ENCODE data around the gene PTPN14.
"Not testable (repeated sequence)": the region's sequence is repeated elsewhere in the genome, so short reads cannot be mapped to it uniquely, and the experiment has no call there.

Gene PTPN14

GRCh38 chr1:214593158-214593557 is 41.8 kb upstream of the PTPN14 start (continued):
- TF ChIP-seq ZBTB7A (tag by site-specific recombination; IDR thresholded peaks at IDR 0.05; ENCODE audit: low read depth) = no peak
- TF ChIP-seq ZNF558 (tag by site-specific recombination; IDR thresholded peaks at IDR 0.05) = no peak
- no peak for TF ChIP-seq REST (tag by site-specific recombination; IDR thresholded peaks at IDR 0.05)
- TF ChIP-seq ZBTB17 (tag by site-specific recombination; IDR thresholded peaks at IDR 0.05) = no peak

- H3K27ac ChIP-seq (ENCODE audit: extremely low read depth, low read depth, low read length); H3K4me3 ChIP-seq (ENCODE audit: low read depth, low read length); H3K4me1 ChIP-seq (ENCODE audit: control insufficient read depth, insufficient read depth, low read length); H3K36me3 ChIP-seq (ENCODE audit: control insufficient read depth in 2 of 2, insufficient read depth in 1 of 2, low read length in 2 of 2); H3K9me3 ChIP-seq (ENCODE audit: control insufficient read depth, insufficient read depth, low read depth, low read length): not testable (repeated sequence)
- POLR2A ChIA-PET = interaction anchor here (1.1 kb wide), 1 partner anchor 11 kb away, joined by 3 read pairs; the partner anchor contains the start of gene CENPF
- CTCF ChIA-PET = interaction anchor here (0.6 to 19.1 kb wide), 3 partner anchors 258 to 933 kb away, joined by 5 to 404 read pairs (median 7); no protein-coding TSS in a partner anchor
Observed at GRCh38 chr1:214591918-214592317, 40.5 kb upstream of the PTPN14 start.

- Histone ChIP-seq H3K27ac (ENCODE audit: extremely low read depth, low read depth, low read length) (no peak overlapping the region), H3K4me1 (ENCODE audit: control insufficient read depth, insufficient read depth, low read length) (no peaks in the 10 kb centered on the region), H3K4me3 (ENCODE audit: low read depth, low read length) (no peak overlapping the region), H3K9me3 (ENCODE audit: control insufficient read depth, insufficient read depth, low read depth, low read length) (no peaks in the 10 kb centered on the region), H3K36me3 (ENCODE audit: control insufficient read depth in 2 of 2, insufficient read depth in 1 of 2, low read length in 2 of 2) (no peaks in the 10 kb centered on the region)
- CTCF ChIA-PET = interaction anchor here (0.7 to 19.1 kb wide), 3 partner anchors 257 to 465 kb away, joined by 3 to 404 read pairs (median 10); no protein-coding TSS in a partner anchor
- POLR2A ChIA-PET = no interaction called here
- no peak for TF ChIP-seq ZNF544 (tag by site-specific recombination; IDR thresholded peaks at IDR 0.05)
- no peak for TF ChIP-seq SALL2 (tag by site-specific recombination; IDR thresholded peaks at IDR 0.05; ENCODE audit: borderline replicate concordance)
- no peak for TF ChIP-seq ZNF692 (tag by site-specific recombination; IDR thresholded peaks at IDR 0.05)
- TF ChIP-seq BCL6B (tag by site-specific recombination; IDR thresholded peaks at IDR 0.05) = no peak
- no peak for TF ChIP-seq SP7 (tag by site-specific recombination; IDR thresholded peaks at IDR 0.05)
- TF ChIP-seq ZNF433 (tag by site-specific recombination; IDR thresholded peaks at IDR 0.05; ENCODE audit: low read depth) = no peak
- TF ChIP-seq ZNF624 (tag by site-specific recombination; IDR thresholded peaks at IDR 0.05) = no peak
- no peak for TF ChIP-seq ZNF701 (tag by site-specific recombination; IDR thresholded peaks at IDR 0.05)
- TF ChIP-seq ZNF394 (tag by site-specific recombination; IDR thresholded peaks at IDR 0.05; ENCODE audit: borderline replicate concordance) = no peak
- no peak for TF ChIP-seq ZSCAN5A (tag by site-specific recombination; IDR thresholded peaks at IDR 0.05)
- TF ChIP-seq ZNF580 (tag by site-specific recombination; IDR thresholded peaks at IDR 0.05) = no peak
- no peak for TF ChIP-seq ZNF423 (tag by site-specific recombination; IDR thresholded peaks at IDR 0.05)
- TF ChIP-seq SCRT2 (tag by site-specific recombination; IDR thresholded peaks at IDR 0.05) = no peak
- TF ChIP-seq ZNF529 (tag by site-specific recombination; IDR thresholded peaks at IDR 0.05; ENCODE audit: insufficient replicate concordance) = no peak
Observed at GRCh38 chr1:214590696-214591095, 39.3 kb upstream of the PTPN14 start.

Data from HEK293 (cell line).